Measurements from ENCODE around the gene SPINDOC.

The SPINDOC gene

DNA sequence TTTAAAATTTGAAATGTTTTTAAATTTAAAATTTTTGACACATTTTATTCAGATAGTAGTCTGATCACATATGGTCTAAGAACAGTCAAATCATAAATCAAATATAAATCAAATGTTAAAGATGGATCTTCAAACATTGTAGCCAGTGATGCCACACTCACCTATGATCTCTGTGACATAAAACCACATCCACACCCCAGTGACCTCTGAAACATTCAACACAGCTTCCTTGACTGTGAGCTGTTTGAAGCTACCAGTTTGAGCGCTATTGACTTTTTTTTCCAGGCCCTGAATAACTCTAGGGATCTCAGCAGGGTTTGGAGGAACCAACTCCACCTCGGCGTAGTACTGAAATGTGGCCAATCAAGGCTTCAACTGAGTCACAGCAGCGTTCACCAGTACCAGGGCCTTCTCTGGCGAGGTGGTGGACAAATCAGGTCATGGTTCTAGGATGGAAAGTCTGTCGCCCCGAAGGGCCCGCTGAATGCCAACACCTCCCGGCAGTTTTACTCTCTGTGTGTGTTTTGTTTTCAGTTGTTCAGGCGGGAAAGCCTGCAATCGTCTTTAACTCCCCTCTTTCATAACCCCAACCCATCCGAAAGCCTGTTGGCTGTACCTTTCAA, 21.4 kb downstream of the SPINDOC start:
- DNase-seq: no peak

DNA sequence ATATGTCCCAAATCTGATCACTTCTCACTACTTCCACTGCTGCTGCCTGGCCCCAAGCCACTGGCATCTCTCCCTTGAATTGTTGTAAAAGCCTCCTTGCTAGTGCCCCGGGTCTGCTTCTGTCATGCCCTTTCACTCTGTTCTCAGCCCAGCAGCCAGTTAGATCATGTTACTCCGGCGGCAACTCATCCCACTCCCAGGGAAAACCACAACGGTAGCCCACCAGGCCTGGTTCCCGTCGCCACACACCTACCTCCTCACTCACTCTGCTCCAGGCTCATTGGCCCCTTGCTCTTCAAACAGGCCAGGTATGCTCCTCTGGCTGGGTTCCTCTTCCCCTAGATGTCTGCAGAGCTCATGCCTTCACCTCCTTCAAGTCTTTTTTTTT, 21.9 kb downstream of the SPINDOC start:
- no peak for DNase-seq

GRCh38 chr11:63837027-63837688, 23.9 kb downstream of the SPINDOC start:
- peak; percentile 64 for DNase-seq

DNA sequence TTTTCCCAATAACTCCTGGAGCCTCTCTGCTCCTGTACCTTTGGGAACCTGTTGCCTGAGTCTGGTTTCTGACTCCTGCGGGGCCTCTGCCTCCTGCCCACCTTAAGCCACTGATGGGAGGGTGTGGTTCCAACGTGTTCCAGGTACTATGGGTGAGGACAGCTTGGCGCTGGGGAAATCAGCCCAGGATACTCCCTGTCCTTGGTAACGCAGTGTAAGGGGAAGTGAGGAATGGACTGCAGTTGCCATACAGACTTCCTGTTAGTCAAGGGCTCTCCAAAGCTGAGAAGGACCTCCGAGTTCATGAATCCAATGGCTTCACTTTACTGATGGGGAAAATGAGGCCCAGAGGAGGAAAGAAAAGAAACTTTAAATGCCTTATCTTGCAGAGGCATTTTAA, 24.5 kb downstream of the SPINDOC start:
- no peak for DNase-seq

DNA sequence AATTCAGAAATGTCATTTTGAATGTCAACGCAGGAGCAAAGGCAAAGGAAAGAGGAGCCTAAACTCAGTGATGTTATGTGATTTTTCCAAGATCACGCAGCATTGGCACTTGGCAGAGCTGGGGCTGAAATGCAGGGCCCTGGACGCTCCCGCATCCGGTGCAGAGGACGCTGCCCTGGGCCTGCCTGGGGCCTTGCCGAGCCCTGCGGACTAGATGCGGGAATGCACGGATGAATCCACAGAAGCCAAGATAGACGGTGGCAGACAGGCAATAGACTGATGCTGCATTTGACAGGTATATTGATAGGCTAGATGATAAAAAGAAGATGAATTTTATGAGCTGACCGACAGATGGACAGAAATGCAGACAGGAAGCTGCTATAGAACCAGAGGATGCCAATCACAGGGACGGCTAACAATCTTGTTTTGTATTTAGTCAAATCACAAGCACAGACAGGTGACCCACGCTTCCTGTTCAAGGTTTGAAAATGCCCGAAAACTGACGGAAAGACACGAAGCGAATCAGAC, 25.0 kb downstream of the SPINDOC start:
- DNase-seq: no peak

DNA sequence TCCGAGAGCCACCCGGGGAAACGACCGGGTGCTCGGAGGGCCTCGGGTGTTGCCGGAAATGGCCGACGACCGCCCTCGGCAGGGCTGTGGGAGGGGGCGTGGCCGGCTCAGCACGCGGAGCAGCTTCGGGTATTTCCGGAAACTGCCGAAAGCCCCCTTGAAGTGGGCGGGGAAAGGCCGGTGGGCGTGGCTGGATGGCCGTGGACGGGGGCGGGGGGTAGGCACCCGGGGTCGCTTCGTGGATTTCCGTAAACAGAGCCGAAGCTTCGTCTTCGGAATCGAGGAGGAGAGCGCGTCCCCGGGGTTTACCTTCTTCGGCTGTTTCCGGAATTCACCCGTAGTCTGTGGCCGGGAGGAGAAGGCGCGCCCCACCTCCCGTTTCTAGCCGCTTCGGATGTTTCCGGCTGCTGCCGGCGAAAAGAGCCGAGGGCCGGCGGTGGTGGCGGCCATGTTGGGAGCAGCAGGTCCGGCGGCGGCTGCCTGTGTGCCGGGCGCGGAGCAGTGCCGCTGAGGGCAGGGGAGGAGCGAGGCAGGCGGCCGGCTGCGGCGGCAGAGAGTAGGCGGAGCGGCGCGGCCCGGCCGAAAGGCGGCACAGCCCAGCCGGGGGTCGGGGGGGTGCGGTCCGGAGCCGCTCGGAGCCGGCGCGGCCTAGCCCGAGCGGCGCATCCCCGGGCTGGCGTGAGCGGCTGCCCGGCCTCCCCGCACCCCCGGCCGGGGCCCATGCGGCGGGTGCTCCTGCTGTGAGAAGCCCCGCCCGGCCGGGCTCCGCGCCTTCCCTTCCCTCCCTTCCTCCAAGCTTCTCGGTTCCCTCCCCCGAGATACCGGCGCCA, 25.6 kb downstream of the SPINDOC start, which contains the start of gene MARK2:
MARK2 (plus strand) TSS at position 433 of the 830 bp plus-strand sequence; CDS start at position 830, 397 bp downstream.
- DNase-seq: peak; percentile 98

- no peak for DNase-seq
Measured at GRCh38 chr11:63839508-63840355, 26.5 kb downstream of the SPINDOC start.

GRCh38 chr11:63840356-63841060, 27.3 kb downstream of the SPINDOC start:
- DNase-seq: no peak

GRCh38 chr11:63841554-63841953, 28.3 kb downstream of the SPINDOC start:
- no peak for DNase-seq

GRCh38 chr11:63843041-63843440, 29.8 kb downstream of the SPINDOC start:
- DNase-seq: no peak

DNA sequence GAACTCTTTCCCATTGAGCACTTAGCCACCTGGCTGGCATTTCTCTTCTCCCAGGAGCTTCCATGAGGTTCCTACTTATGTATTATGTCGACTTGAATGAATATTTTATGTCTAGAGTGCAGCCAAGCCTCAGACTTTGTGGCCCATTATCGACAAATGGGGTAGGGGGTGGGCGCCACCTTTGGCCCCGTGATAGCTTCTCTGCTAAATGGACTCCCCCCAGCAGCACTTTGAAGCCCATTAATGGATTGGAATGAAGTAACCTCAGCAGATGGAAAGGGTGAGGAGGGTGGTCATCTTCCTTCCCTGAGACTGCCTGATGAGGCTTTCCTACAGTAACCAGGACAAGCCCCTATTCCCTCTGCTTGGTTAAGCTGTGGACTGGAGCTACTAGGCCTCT, 31.6 kb downstream of the SPINDOC start:
- no peak for DNase-seq

DNA sequence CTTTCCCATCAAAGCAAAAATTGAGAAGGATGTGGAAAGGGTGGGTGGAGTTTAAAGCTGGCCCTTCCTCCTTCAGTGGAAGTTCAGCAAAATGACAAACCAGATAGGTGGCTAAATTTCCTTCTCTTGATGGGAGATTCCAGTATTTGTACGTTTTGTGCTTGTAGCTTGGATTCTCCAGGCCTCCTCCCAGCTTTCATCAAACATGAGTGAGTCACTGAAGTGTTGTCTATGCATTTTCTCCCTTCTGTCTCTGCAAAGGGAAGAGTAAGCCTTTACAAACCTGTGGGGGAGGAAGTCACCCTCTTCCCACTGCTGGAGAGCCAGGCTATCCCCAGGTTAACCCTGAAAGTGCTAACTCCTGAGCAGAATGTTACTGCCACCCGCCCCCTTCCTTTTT, 32.0 kb downstream of the SPINDOC start:
- no peak for DNase-seq

GRCh38 chr11:63845911-63846310, 32.7 kb downstream of the SPINDOC start:
- no peak for DNase-seq

- DNase-seq: no peak
Measured at GRCh38 chr11:63846897-63847296, 33.6 kb downstream of the SPINDOC start.

- DNase-seq: no peak
Measured at GRCh38 chr11:63847363-63847762, 34.1 kb downstream of the SPINDOC start.

GRCh38 chr11:63849691-63850090, 36.4 kb downstream of the SPINDOC start:
- no peak for DNase-seq

GRCh38 chr11:63850920-63851319, 37.7 kb downstream of the SPINDOC start:
- no peak for DNase-seq

DNA sequence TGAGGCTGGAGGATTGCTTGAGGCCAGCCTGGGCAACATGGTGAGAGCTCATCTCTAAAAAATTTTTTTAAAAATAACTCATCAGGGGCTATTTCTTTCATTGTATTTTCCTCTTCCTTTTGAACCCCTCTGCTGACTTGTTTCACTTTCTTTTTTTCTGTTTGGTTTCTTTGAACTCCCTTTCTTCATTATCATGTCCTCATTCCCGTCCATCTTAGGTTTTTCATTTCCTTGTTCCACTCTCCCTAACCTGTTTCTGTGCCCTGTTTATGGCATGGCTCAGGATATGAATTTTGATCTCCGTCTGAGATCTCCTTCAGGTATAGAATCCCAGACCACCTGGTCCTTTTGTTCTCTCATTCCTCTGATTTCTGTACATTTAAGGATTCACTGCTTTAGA, 38.1 kb downstream of the SPINDOC start:
- no peak for DNase-seq

- DNase-seq: no peak
Measured at GRCh38 chr11:63853476-63853875, 40.2 kb downstream of the SPINDOC start.

DNA sequence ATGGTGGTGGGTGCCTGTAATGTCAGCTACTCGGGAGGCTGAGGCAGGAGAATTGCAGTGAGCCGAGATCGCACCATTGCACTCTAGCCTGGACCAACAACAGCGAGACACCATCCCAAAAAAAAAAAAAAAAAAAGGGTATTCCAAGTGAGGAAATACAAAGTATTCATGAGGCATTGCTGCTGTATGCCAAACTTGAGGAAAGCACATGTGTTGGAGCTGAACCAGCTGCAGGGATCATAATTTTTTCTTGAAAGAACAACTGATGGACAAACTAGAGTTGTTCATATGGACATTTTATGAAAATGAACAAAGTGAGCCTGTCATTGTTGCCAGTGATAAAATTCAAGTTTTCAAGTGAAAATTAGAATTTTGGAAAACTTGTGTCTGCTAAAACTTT, 41.4 kb downstream of the SPINDOC start:
- DNase-seq: no peak

- DNase-seq: no peak
Measured at GRCh38 chr11:63855975-63856374, 42.7 kb downstream of the SPINDOC start.
